ENCODE measurements around the gene RYR2.

The RYR2 gene

DNA sequence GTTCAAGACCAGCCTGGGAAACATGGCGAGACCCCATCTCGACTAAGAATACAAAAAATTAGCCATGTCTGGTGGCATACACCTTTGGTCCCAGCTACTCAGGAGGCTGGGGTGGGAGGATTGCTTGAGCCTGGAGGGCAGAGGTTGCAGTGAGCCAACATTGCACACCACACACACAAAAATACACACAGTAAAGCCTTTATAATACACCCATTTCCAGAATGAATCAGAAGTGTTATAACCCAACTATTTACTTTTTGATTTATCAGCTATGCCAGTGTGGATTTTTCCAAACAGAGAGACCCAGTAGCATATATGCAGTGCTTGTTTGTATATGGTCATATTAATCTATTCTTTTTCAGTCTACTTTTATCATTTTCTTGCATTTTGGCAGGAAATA lies 648.7 kb downstream of the RYR2 start:
- DNase-seq: no peak

DNA sequence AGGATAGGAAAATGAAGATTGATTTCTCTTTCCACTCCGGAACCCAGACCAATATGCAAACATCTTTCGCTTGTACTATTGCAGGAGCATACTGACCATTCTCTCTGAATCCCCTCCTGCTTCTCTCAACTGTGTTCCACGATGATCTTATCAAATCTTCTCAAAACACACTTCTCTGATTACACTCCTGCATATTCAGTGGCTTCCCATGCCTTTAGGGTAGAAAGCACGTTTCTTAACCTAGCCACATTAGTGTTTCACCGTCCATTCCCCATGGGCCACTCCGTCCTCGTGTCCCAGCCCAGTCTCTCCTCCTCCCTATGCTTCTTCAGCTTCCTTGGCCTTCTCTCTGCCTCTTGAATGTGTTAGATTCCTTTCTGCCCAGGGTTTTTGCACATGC lies 650.3 kb downstream of the RYR2 start:
- no peak for DNase-seq

DNA sequence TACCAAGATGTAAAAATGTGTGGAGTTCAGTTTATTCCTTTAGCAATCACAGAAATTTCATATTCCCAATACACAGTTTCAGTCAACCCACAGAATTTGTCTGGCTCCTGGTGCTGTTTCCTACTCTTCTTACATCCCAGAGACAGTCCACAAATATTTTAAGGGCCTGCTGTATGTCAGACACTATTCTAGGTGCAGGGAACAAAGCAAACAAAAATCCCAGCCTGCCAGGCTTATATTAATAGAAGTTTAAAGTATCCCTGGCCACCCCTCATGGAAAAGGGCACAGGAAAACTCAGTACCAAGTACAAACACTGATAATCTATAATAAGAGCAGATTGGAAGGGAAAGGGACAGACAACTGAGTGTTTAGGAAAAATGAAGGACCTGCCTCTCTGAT lies 653.9 kb downstream of the RYR2 start:
- no peak for DNase-seq

DNA sequence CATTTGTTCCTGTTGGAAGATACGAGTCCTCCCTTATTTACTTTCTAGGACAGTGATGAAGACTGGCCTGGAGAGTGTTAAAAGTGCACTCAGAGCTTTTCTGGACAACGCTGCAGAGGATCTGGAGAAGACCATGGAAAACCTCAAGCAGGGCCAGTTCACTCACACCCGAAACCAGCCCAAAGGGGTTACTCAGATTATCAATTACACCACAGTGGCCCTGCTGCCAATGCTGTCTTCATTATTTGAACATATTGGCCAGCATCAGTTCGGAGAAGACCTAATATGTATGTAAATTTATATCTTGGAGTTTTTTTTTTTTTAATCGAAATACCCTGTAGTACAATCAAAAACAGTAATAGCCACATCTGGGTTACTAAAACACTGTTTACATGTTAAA lies 658.2 kb downstream of the RYR2 start:
- no peak for DNase-seq

DNA sequence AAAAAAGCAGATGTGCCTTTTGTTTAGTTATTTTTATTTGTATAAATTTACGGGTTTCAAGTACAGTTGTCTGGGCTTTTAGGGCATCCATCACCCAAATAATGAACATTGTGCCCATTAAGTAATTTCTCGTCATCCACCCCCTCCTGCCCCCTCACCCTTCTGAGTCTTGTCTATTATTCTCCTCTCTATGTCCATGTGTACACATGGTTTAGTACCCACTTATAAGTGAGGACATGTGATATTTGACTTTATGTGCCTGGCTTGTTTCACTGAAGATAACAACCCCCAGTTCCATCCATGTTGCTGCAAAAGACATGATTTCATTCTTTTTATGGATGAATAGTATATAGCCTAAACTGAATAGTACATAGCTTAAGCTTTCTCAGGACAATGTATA lies 659.5 kb downstream of the RYR2 start:
- no peak for DNase-seq

DNA sequence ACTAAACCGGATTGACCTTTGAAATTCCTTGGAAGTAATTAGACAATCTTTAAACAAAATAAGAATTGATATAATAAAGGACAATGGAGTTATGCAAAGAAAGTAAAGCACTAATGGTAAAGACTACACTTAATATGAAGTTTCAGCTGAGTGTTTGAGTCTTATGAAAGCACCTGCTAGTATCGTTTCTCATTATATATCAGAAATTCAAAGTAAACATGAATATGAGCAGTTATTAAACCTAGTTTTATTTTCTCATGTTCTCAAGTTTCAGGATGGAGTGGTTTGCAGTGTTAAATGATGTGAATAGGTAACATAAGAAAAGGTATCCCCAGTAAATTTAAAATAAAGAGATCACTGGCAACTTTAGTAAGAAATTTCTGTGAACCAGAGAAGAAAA lies 660.2 kb downstream of the RYR2 start:
- no peak for DNase-seq

DNA sequence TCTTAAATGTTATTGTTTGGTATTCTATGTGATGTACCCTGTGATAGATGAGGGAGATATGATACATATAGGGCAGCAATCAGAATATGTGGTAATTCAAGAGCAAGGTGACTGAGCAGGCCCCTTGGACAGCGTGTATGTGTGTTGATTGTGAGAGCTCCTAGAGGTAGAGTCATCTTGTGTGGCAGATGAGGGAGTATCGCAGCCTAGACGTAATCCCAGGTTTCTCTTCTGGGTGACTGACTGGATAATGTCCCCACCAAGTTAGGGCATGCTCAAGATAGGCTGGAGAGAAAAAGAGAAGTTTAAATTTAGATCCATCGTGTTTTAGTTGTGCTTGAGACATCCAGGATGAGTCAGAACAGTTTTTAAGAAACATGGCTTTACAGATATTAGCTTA lies 663.5 kb downstream of the RYR2 start:
- no peak for DNase-seq

DNA sequence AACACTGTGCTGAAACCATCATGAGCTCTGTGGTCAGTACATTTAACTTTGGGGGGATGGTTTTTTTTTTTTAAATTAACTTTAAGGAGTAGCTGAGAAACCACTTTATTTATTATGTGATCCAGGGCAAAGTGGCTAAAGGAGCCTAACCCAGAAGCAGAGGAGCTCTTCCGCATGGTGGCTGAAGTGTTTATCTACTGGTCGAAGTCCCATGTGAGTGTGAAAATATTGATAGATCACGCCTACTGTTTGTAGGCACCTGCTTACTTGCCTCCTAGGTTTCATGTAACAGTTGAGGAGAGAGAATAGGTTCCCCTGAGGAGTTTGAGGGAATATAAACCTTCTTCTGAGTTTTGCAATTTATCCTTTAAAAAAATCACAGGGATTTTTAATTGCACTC lies 667.4 kb downstream of the RYR2 start:
- DNase-seq: no peak

DNA sequence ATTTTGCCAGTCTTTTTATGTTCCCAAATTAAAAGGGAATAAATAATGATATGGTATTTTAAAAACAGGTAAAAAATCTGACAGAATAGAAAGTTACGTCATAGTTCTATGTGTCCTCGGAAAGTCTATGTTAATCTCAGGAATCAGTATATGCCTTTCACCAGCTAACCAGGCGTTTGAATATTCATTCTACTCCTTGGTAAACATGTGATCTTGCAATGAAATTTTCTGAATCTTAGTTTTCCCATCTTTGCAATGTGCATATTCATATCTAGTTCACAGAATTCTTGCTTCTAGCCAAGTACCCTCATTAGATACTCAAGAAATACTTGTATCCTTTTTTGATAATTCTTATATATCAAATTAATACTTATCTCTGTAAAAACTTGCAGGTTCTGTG lies 669.3 kb downstream of the RYR2 start:
- no peak for DNase-seq

DNA sequence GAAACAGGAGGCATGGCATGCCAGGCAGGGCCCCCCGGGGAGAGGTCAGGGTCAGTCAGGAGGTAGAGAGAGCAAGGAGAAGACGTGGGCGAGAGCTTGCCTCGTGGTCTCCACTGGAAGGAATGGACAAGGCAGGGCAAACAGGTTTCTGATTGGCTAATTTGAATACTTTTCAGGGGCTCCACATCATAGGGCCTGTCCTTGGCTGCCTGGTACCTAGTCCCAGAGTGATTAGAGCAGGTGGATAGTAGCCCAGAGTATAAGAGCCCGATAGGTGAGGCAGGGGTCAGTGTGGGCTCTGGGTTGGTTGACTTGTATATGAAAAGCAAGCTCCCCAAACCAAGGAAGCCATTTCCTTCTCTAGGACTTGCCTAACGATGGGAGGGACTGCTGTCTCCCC lies 670.1 kb downstream of the RYR2 start:
- no peak for DNase-seq

DNA sequence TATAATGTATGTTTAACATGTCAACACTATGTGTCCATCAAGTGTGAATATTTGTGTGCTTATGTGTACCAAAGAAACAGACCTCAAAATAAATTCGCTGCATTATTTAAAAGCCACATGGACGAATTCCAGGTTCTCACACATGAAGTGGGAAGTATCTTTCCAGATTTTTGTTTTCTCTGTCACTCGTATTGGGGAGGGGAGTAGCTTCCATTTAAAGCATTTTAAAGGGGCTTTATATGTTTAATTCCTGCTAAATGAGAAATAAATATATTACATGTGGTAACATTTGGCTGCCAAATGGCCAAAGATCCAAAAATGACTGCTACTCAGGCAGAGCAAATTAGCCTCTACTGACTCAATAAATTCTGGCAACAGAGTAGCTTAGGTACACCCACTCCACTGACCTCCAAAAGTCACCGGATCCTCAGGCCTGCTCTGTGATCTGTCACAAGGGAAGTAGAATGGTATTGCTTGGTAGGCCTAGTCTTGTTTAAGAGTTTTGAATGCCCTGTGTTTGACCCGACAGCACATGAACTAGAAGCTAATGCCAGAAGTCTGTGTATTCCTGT lies 670.7 kb downstream of the RYR2 start:
- no peak for DNase-seq

DNA sequence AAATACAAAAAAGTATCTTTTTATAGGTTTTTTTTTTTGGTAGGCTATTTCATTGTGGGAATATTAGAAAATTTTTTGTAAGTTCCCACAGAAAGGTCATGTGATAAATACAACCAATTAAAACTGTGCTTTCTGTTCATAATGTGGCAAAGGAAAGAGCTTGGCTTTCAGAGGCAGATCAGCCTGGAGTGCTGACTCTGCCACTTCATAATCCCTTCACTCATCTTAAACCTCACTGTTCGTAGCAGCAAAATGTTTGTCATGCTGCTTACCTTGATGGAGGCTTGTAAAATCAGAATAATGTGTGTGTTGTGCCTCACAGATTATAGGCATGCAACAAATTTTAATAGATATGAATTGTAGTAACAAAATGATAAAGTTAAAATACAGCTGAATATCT lies 671.9 kb downstream of the RYR2 start:
- no peak for DNase-seq

DNA sequence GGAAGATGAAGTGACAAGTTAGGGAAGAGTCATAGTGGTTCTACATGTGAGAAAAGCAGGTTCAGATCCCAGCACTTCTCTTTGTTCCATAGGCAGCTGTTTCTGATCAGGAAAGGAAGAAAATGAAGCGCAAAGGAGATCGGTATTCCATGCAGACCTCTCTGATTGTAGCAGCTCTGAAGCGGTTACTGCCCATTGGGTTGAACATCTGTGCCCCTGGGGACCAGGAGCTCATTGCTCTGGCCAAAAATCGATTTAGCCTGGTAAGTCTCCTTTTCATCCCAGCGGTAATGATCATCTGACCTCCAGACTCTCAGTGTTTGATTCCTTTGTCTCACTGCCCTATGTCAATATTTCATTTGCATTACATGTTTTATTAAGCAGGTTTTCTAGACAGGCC lies 675.1 kb downstream of the RYR2 start:
- no peak for DNase-seq

DNA sequence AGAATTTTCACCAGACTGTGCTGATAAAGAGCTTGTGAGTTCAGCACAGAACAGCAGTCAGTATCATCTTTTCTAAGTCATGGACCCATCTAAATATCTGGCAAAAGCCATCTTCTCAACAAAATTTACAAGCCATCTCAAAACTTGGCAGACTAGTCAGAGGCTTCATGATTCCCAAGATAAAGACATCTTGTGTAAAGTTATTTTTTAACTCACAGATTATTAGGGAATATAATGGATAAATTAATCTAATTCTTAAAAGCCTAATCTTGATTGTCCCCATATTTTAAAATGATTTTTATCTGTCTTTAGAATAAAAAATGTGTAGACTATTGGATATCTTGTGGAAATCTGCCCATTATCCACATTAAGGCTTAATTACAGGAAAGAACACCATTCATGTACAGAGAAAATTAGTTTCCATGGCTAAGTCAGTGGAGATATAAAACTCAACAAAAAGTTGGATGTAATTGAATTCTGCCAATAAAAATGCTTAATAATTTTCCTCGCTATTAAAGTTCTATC lies 688.9 kb downstream of the RYR2 start:
- DNase-seq: no peak

DNA sequence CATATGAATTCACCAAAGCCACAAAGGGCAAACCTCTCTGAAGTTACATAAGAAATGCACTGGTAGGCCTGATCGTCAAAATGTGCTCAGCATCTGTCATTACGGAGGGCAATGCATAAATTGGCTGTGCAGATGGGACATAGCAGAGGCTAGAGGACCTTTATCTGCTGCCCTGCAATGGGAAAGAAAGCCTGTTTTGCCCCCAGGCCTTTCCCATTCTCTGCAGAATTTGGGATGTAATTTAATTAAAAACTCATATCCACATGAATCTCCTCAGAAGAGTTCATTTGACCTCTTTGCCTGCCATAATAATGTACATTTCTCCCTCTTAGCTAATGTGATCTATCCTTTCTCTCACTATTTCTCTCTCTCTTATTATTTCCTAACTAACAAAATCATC lies 690.7 kb downstream of the RYR2 start:
- no peak for DNase-seq

DNA sequence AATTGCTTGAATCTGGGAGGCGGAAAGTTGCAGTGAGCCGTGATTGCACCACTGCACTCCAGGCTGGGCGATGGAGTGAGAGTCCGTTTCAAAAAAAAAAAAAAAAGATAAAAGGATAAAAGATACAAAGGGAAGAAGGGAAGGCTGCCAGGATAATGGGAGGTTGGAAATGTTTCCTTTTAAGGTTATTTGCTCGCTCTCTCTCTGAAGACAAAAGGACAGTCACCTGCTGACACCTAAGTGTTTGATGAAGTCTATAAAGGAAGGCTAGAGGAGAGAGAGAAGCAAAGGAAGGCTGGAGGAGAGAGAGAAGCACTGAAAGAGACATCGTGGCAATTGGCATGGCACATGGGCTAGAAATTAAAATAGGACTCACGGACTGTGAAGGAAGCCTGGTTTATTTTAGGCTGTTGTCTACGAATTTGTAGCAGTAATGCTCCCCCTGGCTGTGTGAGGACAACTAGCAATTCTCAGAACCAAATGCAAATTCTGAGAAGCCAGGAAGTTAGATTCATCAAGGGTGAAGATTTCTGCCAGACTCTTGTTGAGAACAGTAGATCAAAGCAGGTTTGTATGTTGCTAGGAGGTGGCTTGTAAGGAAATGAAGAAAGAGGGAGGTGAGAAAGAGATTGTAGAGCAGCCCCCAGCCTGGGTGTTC lies 694.5 kb downstream of the RYR2 start:
- DNase-seq: no peak

DNA sequence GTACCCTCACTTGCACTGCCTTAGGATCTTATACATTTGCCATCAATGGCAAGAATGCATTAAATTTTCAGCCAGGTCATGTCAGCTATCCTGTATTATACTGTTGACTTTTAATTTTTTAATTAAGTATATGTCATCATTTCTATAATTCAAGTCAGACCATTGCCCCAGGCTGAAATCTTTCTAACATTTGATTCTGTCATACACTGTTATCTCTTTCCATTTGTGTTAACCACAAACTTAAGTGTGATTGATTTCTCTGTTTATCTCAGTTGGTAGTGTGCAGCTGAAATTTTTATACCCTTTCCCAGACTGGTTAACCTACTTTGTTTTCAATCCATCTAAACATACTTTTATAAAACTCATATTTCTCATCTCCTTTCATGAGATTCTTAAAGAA lies 695.5 kb downstream of the RYR2 start:
- DNase-seq: no peak

DNA sequence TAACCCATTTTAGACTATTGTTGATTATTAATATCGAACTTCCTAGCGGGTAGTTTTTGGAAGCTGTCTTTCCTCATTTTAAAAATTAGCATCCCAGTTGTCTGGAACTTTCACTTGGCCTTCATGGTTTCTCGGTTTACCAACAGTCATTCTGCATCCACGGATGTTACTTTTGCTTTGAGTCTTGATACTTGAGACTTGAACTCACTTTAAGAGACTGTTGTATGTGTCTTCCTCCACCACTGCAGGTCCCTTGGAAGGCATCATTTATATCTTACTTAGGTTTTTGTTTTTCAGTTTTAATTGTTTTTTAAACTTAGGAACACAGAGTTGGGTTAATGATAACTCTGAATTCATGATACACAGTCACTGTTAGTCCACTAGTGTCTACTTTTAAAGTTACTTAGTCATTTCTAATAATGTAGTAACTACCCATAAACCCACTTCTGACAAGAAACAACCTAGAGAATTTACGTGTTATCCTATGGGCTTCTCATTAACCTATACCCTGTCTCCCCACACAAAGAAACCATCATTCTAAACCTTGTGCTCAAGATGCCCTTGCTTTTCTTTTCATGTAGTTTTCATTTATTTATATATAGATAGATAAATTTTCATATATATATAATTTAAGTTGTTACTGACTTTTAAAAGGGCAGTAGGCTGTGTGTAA lies 696.1 kb downstream of the RYR2 start:
- DNase-seq: no peak

DNA sequence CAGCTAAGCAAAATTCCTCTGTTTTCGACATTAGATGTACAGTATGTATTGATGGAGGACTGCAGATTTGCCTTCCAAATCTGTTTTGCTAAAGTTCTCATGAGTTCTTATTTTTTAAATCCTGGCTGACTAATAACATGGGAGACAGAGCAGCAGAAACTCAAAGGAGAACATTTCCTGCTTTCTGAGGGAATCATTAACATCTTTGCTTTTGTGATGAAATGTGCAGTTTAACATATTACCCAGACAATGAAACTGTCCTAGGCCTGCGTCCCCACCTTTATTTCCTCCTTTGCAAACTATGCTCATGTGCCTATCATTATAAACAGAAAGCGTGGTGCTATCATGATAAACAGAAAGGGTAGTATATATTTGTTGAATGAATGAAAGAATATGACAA lies 698.9 kb downstream of the RYR2 start:
- DNase-seq: no peak

DNA sequence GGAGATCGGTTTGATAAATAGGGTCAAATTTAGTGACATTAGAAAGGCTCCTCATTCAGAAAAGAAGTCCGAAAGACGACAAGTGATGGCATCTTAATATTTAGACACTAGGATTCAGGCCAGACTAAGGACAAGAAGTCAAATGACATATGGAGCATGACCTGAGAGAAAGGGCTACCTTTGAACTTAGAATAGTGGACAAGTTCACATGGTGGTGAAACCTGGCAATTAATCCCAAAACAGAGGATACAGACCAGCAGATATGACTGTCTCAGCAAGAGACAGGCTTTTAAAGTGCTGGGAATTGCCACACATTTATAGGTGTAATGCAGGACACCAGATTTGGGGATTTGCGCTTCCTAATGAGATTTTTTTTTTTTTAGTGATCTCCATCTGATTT lies 703.6 kb downstream of the RYR2 start:
- DNase-seq: no peak

DNA sequence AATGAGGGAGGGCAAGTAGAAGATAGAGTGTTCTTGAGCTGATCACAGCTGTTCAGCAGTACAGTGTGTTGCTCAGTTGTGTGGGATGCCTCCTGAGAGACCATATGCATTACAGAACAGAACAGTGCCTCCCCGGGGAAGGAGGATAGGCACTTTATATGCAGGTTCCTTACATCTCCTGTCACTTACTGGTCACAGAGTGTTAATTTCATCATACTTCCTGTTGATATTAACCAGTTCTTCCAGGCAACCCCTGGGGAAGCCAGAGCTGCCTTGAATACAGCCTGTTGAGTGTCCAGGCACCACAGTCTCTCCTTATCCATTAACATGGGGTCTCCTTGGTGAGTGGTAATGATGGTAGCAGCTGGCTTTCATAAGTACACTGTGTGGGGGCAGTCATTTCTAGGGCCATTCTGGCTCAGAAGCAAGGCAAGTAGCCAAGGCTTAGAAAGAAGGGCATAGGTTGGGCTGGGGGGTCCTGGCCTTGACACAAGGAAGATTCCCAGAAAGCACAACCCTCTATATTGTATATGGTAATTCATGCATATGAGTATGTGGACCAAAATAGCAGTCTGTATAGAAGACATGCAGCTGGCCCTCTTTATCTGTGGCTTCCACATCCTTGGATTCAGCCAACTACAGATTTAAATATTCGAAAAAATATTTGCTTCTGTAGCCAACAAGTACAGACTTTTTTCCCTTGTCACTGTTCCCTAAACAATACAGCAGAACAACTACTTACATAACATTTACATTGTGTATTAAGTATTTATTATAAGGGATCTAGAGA lies 706.4 kb downstream of the RYR2 start:
- no peak for DNase-seq

DNA sequence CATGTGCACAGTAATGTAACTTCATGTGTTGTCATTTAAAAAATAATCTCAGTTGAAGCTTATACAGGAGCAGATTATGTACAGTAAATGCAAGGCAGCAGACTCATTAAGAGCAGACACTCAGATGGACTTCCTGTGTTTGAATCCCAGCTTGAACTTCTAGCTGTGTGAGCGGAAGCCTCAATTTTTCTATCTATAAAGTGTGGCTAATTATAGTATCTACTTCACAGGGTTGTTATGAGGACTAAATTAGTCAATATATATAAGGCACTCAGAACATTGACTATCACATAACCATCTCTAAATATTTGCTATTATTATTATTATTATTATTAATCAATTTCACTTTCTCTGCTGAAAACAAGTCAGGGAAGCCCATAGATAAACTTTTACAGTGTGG lies 707.1 kb downstream of the RYR2 start:
- no peak for DNase-seq

DNA sequence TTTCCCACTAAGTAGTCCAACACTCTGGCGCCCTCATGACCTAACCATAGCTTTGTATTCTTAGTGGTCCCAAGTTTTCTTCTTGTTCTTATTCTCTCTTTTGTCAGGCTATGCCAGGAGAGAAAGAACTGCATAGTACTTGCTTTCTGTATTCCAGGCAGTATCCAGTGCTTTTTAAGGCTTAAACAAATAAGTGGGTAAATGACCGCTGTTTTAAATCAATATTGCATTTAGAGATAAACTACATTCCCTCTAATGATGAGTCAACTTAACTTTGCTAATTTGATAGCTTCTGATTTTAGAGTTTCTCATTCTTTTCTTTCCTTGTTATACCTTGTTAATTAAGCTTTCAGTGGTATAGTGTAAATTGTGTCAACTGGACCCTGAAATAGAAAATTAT lies 709.1 kb downstream of the RYR2 start:
- no peak for DNase-seq

DNA sequence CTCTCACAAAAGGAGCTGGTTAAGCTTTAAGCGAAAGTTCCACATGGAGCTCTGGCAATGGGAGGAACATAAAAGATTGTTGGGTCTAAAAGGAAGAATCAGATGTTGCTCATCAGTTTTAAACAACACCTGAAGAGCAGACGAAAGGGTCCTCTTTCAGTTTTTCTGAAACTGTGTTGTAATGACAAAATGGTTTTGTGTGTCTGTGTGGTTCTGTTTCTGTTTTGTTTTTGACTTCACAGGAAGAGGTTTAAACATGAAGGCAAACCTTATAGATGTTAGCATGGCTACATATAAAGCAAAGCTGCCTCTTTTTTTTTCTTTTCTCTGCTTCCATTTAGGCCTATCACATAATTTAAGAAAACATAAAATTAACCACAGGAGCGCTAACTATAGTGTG lies 712.6 kb downstream of the RYR2 start:
- DNase-seq: no peak
